Measurements from ENCODE around the gene TEAD3.
A peak's percentile ranks its signal among the peaks of the same experiment; 100 is the strongest.

The TEAD3 gene

GRCh38 chr6:35490821-35491557, 5.9 kb downstream of the TEAD3 start:
- Histone ChIP-seq H3K27ac (ENCODE audit: poor library complexity, severe bottlenecking) (peak overlapping the region; percentile 96), H3K36me3 (ENCODE audit: low read depth) (no peaks in the 10 kb centered on the region), H3K9me3 (ENCODE audit: severe bottlenecking) (no peaks in the 10 kb centered on the region), H3K27me3 (ENCODE audit: insufficient read depth, poor library complexity, severe bottlenecking) (no peaks in the 10 kb centered on the region), H3K4me1 (ENCODE audit: insufficient read depth, poor library complexity, severe bottlenecking) (peaks cover 60% of the 10 kb centered on the region), H3K4me3 (ENCODE audit: severe bottlenecking) (no peak overlapping the region)
- no peak for TF ChIP-seq CTCF (IDR thresholded peaks at IDR 0.05; ENCODE audit: poor library complexity, severe bottlenecking)
- DNase-seq (ENCODE audit: low spot score) (no peak), ATAC-seq (ENCODE audit: low read depth) (no peak)

DNA sequence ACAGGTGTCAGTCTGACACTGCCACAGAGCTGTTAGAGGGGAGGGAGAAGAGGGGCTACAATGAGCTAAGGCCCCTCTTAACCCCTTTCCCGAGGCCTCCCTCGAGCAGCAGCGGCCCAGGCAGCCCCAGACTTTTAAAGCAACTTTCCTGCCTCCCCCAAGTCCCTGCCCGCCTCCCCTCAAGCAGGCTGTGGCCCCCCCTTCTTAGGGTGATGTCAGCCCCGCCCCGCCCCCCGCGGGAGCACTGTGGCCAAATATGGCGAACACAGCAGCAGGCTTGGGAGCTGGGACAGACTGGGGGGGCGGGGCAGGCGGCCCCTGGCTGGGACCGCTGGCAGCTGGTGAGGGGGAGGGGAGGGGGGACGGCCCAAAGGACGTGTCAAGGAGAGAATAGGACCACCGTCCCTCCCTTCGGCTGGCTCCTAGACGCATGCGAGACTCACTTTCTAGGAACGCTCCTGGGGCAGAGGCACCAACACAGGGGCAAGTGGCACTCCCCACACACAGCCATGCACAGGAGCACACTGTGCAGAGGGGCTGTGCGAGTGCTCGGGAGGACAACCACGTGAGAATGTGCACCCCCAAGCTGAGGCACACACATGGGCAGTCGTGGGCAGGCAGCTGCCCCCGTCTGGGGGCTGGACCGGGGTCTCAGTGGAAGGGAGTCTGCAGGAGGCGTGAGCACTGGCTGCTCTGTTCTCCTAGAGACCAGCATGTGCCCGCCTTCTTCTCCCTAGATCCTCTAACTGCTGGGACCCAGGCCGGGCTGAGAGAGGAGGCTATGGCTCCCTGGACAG, 6.7 kb downstream of the TEAD3 start:
- ATAC-seq (ENCODE audit: low read depth), result no peak
- Histone ChIP-seq H3K9me3 (ENCODE audit: severe bottlenecking) (no peaks in the 10 kb centered on the region), H3K4me3 (ENCODE audit: severe bottlenecking) (no peak overlapping the region), H3K36me3 (ENCODE audit: low read depth) (peaks cover under 1% of the 10 kb centered on the region; the same call in 1 of the 2 replicates), H3K27ac (ENCODE audit: poor library complexity, severe bottlenecking) (peak overlapping the region; percentile 96), H3K27me3 (ENCODE audit: insufficient read depth, poor library complexity, severe bottlenecking) (no peaks in the 10 kb centered on the region), H3K4me1 (ENCODE audit: insufficient read depth, poor library complexity, severe bottlenecking) (peaks cover 68% of the 10 kb centered on the region)
- TF ChIP-seq CTCF (IDR thresholded peaks at IDR 0.05; ENCODE audit: poor library complexity, severe bottlenecking), result no peak
- DNase-seq (ENCODE audit: low spot score), result peak; percentile 69

DNA sequence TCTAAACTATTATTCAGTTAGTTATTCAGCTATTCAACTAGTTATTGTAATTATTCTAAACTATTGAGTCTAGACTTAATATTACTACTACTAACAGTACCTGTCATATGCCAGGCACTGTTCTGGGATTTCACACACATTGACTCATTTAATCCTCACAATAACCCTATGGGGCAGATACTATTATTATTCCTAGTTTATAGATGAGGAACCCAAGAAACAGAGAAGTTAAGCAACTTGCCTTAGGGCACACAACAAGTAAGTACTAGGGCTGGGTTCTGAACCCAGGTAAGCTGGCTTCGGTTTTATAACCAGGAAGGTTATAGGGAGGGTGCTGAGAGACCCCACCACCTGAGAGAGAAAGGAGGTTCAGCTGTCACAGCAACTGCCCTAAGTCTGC, 7.8 kb downstream of the TEAD3 start:
- Histone ChIP-seq H3K27me3 (ENCODE audit: insufficient read depth, poor library complexity, severe bottlenecking) (no peaks in the 10 kb centered on the region), H3K4me1 (ENCODE audit: insufficient read depth, poor library complexity, severe bottlenecking) (peaks cover 73% of the 10 kb centered on the region), H3K27ac (ENCODE audit: poor library complexity, severe bottlenecking) (peak overlapping the region; percentile 96), H3K9me3 (ENCODE audit: severe bottlenecking) (no peaks in the 10 kb centered on the region), H3K4me3 (ENCODE audit: severe bottlenecking) (no peak overlapping the region), H3K36me3 (ENCODE audit: low read depth) (peaks cover 9% of the 10 kb centered on the region)
- DNase-seq (ENCODE audit: low spot score), result no peak
- no peak for TF ChIP-seq CTCF (IDR thresholded peaks at IDR 0.05; ENCODE audit: poor library complexity, severe bottlenecking)
- no peak for ATAC-seq (ENCODE audit: low read depth)

DNA sequence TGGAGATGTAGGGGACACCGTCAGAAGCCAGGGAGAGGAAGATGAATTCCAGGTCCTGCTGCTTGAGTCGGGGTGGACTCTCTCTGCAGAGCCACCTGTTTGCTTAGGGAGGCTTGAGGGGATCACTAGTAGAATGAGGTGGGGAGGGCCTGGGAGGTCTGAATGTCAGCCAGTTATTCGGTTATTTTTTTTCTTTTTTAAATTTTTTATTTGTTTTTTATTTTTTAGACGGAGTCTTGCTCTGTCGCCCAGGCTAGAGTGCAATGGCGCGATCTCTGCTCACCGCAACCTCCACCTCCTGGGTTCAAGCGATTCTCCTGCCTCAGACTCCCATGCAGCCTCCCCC, 8.4 kb downstream of the TEAD3 start:
- TF ChIP-seq CTCF (IDR thresholded peaks at IDR 0.05; ENCODE audit: poor library complexity, severe bottlenecking), result no peak
- ATAC-seq (ENCODE audit: low read depth), result no peak
- no peak for DNase-seq (ENCODE audit: low spot score)
- H3K9me3 ChIP-seq (ENCODE audit: severe bottlenecking), result no peaks in the 10 kb centered on the region
- H3K27me3 ChIP-seq (ENCODE audit: insufficient read depth, poor library complexity, severe bottlenecking), result no peaks in the 10 kb centered on the region
- peaks cover 73% of the 10 kb centered on the region for H3K4me1 ChIP-seq (ENCODE audit: insufficient read depth, poor library complexity, severe bottlenecking)
- no peak overlapping the region for H3K4me3 ChIP-seq (ENCODE audit: severe bottlenecking)
- peak overlapping the region; percentile 96 for H3K27ac ChIP-seq (ENCODE audit: poor library complexity, severe bottlenecking)
- peaks cover 15% of the 10 kb centered on the region for H3K36me3 ChIP-seq (ENCODE audit: low read depth)
